ENCODE measurements around the gene FGF12. TPM values are rescaled to one million over a fixed set of nuclear protein-coding genes. Genes with fewer than 3 reads are reported as not detected.

The FGF12 gene
- total and polyA plus RNA-seq, 2 experiments from 2014 or later, result 6.0 to 14.3 TPM

GRCh38 chr3:192422997-192423342 lies 304.4 kb downstream of the FGF12 start:
- Histone ChIP-seq H3F3A (replicated peaks; ENCODE audit: low read depth) (no peaks in the 10 kb centered on the region), H3K4me1 (ENCODE audit: insufficient read depth) (peaks cover 5% of the 10 kb centered on the region), H3K79me2 (replicated peaks; ENCODE audit: insufficient read depth) (no peaks in the 10 kb centered on the region), H4K20me1 (replicated peaks; ENCODE audit: insufficient read depth) (no peaks in the 10 kb centered on the region), H3K9me2 (ENCODE audit: insufficient read depth) (no peaks in the 10 kb centered on the region), H3K4me2 (no peak overlapping the region), H2AFZ (no peak overlapping the region), H3K27ac (ENCODE audit: low read depth) (no peak overlapping the region), H3K36me3 (ENCODE audit: insufficient read depth) (no peaks in the 10 kb centered on the region), H3K27me3 (ENCODE audit: insufficient read depth) (no peaks in the 10 kb centered on the region), H3K4me3 (no peak overlapping the region)
- H3K27ac Mint-ChIP-seq, result no peak overlapping the region
- H3K9me3 Mint-ChIP-seq, result no peaks in the 10 kb centered on the region; the same call in 2 of the 3 replicates
- no peaks in the 10 kb centered on the region for H3K27me3 Mint-ChIP-seq (ENCODE audit: insufficient read depth, low read depth, poor library complexity)
- DNase-seq (ENCODE audit: low spot score) (peak; percentile 37), ATAC-seq (no peak; the same call in 2 of the 3 replicates)
- TF ChIP-seq STAT1 (IDR thresholded peaks at IDR 0.05; ENCODE audit: unreplicated experiment) (no peak), CTCF (conservative IDR thresholded peaks at IDR 0.05; ENCODE audit: low read depth in 2 of 2) (peak; percentile 50 to 58)
- peaks cover 33% of the 10 kb centered on the region for H3K4me1 Mint-ChIP-seq
- H3K4me3 Mint-ChIP-seq, result no peak overlapping the region
- H3K36me3 Mint-ChIP-seq (ENCODE audit: low read depth), result peaks cover 4% of the 10 kb centered on the region; the same call in 1 of the 3 replicates

- H3K36me3 Mint-ChIP-seq (ENCODE audit: low read depth), result peaks cover 4% of the 10 kb centered on the region; the same call in 1 of the 3 replicates
- H3K79me2 ChIP-seq (replicated peaks; ENCODE audit: insufficient read depth), result no peaks in the 10 kb centered on the region
- no peak overlapping the region for H3K4me3 Mint-ChIP-seq
- H3K27ac Mint-ChIP-seq, result no peak overlapping the region
- ATAC-seq, result no peak
- no peaks in the 10 kb centered on the region for H4K20me1 ChIP-seq (replicated peaks; ENCODE audit: insufficient read depth)
- H3F3A ChIP-seq (replicated peaks; ENCODE audit: low read depth), result no peaks in the 10 kb centered on the region
- no peak overlapping the region for H3K27ac ChIP-seq (ENCODE audit: low read depth)
- peaks cover 36% of the 10 kb centered on the region for H3K4me1 Mint-ChIP-seq
- DNase-seq (ENCODE audit: low spot score), result no peak
- H3K27me3 Mint-ChIP-seq (ENCODE audit: insufficient read depth, low read depth, poor library complexity), result no peaks in the 10 kb centered on the region
- H2AFZ ChIP-seq, result no peak overlapping the region
- H3K4me3 ChIP-seq, result no peak overlapping the region
- H3K27me3 ChIP-seq (ENCODE audit: insufficient read depth), result no peaks in the 10 kb centered on the region
- H3K36me3 ChIP-seq (ENCODE audit: insufficient read depth), result no peaks in the 10 kb centered on the region
- H3K9me2 ChIP-seq (ENCODE audit: insufficient read depth), result no peaks in the 10 kb centered on the region
- no peaks in the 10 kb centered on the region; the same call in 2 of the 3 replicates for H3K9me3 Mint-ChIP-seq
- H3K4me1 ChIP-seq (ENCODE audit: insufficient read depth), result peaks cover 10% of the 10 kb centered on the region
- no peak overlapping the region for H3K4me2 ChIP-seq
- no peak for TF ChIP-seq EZH2phosphoT487 (IDR thresholded peaks at IDR 0.05; ENCODE audit: unreplicated experiment)
- no peak for TF ChIP-seq CREB1 (CRISPR knock-in tag; IDR thresholded peaks at IDR 0.05; ENCODE audit: low read depth)
- no peak for TF ChIP-seq NANOG (IDR thresholded peaks at IDR 0.05; ENCODE audit: borderline replicate concordance)
- no peak for TF ChIP-seq JUNB (IDR thresholded peaks at IDR 0.05; ENCODE audit: unreplicated experiment)
- TF ChIP-seq EZH2 (IDR thresholded peaks at IDR 0.05; ENCODE audit: low read depth, unreplicated experiment), result no peak
- TF ChIP-seq STAT1 (IDR thresholded peaks at IDR 0.05; ENCODE audit: unreplicated experiment), result no peak
- no peak for TF ChIP-seq CTCF (conservative IDR thresholded peaks at IDR 0.05; ENCODE audit: low read depth in 2 of 2)
- TF ChIP-seq ZNF462 (CRISPR knock-in tag; IDR thresholded peaks at IDR 0.05), result no peak
Observed at GRCh38 chr3:192422321-192422996, 304.9 kb downstream of the FGF12 start.
